ENCODE data around the gene ANXA10. TPM values are rescaled to one million over a fixed set of nuclear protein-coding genes. Genes with fewer than 3 reads are reported as not detected.
"Not testable (repeated sequence)": the region's sequence is repeated elsewhere in the genome, so short reads cannot be mapped to it uniquely, and the experiment has no call there.

Gene ANXA10
- polyA plus RNA-seq, 4 donors = 0.11 to 0.29 (median 0.17) TPM; not detected in 1

DNA sequence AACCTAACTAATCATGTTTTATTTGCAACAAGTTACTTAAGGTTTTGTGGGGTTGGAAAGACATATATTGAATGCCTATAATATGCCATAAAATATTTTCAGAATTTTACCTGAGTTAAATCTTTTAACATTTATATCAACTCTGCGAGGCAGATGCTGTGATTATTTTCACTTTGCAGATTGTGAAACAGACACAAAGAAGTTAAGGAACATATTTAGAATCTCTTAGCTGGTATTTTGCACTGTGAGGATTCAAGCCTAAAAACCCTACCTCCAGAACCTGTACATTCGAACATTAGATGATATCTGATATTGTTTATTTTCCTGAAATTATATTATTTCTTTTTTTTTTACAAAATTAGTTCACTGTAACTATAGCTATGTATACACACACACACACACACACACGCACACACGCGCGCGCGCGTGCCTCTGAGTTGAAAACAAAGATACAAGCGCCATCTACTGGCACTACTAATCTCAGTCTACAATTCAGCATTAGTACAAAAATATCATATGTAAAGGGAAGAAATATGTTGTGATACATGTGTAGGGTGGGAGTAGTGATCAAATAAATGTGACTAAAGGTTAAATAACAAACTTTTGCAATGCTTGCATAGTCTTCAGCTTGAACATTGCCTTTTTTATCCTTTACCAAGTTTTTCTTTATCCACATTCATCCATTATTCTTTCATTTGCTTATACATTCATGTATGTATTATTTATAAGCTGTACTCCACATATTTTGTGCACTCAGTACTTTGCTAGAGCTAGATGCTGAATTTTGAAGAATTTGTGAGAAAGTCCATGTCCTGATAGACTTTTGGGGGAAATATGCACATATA lies 61.5 kb downstream of the ANXA10 start:
- peak; percentile 55 to 63 (median 59) for DNase-seq (ENCODE audit: low read depth in 4 of 4, low spot score in 3 of 4)

DNA sequence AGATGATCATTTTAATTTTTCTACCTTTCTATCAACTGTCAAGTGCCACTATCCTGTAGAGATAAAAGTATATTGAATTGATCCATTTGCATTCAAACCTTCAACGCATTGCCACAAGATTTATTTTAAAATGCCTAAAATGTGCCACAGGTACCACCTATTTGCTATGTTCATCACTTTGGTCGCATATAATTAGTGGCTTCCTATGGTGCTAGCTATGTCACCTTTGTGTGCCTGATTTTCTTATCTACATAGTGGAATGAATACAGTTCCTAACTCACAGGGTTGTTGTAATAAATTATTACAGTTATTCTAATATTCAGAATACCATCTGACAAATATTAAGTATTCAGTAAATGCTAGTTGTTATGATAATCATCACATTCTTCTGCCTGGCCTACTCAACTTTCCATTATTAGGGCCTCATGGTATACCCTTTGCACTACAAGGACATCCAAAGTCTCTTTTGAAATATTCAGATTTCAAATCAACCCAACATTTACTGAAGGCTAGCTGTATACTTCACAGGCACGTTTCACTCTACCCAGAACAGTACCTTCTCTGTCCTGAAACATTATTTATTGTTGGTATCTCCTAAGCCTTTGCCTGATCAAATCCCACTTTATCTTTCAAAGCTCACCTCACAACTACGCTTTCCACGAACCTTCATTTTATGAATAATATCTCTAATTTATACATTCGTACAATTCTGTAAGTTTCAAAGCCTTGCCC lies 62.4 kb downstream of the ANXA10 start:
- no peak for DNase-seq (ENCODE audit: low read depth in 4 of 4, low spot score in 3 of 4)

DNA sequence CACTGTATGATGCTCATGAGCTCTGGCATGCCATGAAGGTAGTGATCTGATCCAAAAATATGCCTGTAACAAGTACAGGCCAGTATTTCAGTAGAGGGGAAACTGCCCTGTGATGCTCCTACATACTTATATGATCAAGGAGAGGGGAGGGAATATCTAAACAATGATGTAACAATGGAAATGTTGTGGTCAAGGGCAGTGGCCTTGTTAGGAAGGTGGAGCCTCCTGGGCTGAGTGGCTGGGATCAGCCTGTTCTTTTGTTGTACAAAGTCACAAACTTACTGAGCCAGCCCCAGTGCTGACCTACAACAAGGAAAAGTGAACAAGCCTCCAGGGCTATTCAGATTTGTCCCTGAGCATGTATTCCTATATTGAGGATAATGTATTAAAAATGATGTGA lies 70.3 kb downstream of the ANXA10 start:
- DNase-seq (ENCODE audit: low read depth in 4 of 4, low spot score in 3 of 4) = no peak

DNA sequence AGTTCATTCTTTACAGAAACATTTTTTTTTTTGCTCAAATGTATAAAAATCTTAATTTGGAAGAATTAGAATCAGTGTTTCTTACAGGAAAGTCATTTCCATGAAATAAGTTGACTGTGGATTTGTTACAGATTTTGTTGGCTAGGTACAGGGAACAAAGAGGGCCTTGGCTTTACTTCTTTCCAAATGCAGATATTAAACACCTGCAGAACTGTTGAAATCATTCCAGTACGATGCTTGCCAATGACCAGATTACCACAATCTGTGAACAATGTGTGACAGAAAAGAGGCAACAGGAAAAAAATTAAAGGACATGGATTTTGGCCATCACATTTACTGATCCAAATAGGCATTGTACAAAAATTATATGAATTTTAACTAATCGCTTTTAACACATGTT lies 70.8 kb downstream of the ANXA10 start:
- no peak for DNase-seq (ENCODE audit: low read depth in 4 of 4, low spot score in 3 of 4)

DNA sequence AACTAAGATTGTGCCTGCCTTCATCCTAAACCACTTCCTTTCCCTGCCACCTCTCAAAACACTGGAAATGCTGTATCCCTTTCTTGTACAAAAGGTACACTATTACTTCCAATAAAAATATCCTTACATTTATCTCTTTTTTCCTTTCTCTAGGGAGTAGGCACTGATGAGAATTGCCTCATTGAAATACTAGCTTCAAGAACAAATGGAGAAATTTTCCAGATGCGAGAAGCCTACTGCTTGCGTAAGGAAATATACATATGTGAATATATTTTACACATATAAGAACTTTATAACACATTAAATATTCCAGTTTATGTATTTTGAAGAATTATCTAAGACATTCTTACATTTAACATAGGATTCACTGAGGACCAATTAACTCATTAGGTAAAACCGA lies 71.7 kb downstream of the ANXA10 start:
- DNase-seq (ENCODE audit: low read depth in 4 of 4, low spot score in 3 of 4) = no peak

DNA sequence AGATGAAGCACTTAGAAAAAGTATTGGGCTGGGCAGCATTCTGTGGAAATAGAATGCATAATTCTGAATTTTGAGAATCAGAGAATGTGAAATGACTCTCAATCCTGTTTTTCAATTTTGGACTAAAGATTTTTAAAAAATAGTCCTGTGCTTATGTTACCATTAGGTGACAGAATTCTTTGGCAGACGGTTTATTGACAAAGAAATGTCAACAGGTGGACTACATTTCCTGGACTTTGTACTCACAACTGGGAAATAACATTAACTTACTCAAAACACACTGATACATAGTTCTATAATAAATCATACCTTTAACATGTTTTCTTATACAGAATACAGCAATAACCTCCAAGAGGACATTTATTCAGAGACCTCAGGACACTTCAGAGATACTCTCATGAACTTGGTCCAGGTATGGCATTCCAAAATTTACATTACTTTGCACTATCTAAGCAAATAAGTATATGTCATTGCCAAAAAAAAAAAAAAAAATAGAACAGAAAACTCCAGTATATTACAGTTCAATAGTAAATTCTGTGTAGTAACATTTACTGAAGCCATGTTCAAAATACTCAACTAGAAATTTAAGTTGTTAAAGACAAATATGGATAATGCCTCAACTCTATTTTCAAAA lies 72.7 kb downstream of the ANXA10 start:
- no peak for DNase-seq (ENCODE audit: low read depth in 4 of 4, low spot score in 3 of 4)

DNA sequence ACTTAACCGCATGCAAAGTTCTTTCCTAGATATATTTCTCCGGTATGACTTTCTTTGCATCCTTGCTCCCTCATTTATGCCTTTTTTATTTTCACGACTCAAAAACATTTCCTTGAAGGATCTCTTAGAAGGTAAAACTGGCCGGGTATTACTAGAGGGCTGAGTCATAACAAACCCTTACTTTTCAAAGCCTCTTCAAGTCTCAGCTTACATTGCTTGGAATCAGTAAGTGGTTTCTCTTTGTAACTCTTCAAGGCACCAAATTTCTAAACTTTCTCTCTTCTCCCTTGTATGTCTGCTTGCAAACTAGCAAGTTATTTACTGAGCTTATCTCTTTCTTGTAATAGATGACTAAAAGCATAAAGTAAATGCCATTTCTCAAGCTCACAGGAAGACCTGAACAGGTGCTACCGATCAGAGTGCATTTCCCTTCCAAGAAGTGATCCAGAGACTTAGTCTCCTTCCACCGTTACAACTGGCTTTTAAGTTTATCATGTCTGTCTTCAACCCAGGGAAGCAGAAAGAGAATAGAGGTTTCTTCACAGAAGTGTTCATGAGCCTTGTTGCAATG lies 75.5 kb downstream of the ANXA10 start:
- no peak for DNase-seq (ENCODE audit: low read depth in 4 of 4, low spot score in 3 of 4)

DNA sequence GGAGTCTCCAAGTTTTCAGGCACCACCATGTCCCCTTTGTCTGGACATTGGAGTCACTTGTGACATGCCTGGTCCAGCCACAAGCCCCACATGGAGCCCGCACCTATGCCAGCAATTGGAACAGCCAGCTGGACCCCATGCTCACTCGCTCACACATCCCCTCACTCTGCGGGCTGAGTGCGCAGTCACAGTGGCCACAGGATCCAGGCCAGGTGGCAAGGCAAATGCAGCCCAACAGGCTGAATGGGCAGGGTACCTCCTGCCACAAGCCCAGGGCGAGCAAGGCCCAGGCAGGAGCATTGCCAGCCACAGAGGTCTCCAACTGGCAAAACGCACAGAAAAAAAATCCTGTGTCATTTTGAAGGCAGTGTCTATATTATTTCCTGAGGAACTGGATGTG lies 82.0 kb downstream of the ANXA10 start:
- no peak for DNase-seq (ENCODE audit: low read depth in 4 of 4, low spot score in 3 of 4)

DNA sequence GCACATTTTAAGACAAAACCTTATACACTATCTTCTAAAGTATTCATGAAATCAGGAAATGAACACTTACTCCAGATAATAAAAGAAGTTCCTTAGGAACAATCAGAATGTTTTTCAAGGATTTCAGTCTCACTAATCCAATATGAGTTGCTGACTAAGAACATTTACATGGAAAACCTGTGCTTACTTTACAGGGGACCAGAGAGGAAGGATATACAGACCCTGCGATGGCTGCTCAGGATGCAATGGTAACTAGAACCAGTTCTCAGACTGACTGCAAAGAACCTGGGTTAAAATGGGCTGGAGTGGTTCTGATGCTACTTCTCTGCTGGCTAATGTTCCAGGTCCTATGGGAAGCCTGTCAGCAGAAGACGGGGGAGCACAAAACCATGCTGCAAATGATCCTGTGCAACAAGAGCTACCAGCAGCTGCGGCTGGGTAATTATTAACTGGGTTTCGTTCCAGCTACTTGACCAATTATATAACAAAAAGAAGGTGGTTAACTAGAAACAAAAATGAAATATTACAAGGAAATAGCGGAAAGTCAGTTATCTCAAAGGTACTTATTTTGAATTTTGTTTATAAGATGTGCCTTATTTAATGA lies 85.3 kb downstream of the ANXA10 start:
- peak in 2 of 4 donors; percentile 2 to 17 for DNase-seq (ENCODE audit: low read depth in 4 of 4, low spot score in 3 of 4)

DNA sequence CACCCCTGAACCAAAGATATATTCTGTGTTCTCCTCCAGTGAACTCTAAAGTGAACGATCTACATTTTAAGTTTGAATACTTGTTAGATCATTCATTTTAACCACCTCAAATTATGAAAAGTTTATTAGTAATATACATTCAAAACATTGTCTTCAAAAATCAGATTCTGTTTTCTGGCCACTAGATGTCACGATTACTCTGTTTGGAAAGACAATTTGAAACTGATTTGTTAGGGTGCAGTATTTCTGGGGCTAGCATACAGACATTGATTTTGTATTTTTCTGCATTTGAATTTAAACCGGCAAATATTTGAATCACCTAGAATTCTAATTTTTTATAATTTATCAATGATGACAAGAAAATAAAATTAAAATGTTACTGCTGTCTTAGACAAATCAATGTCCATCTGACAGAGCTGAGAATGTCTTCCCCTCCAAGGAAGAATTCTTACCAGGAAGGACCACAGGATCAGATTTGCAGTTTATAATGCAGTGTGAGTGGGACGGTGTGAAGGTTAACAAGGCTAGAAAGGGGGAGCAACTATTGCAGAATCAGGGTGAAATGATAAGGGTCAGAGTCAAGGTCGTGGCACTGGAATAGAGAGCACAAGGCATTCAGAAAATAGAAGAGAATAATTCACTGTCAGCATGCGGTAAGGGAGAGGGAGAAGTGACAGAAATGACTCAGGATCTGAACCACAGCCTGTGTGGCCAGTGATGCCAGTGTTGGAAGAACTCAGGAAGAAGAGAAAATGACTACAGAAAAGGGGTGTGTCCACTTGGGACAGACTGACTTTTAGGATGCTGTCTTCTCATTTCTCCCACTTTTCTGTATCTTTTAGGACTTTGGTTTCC lies 91.6 kb downstream of the ANXA10 start:
- DNase-seq (ENCODE audit: low read depth in 4 of 4, low spot score in 3 of 4) = peak in 2 of 4 donors; percentile 12

DNA sequence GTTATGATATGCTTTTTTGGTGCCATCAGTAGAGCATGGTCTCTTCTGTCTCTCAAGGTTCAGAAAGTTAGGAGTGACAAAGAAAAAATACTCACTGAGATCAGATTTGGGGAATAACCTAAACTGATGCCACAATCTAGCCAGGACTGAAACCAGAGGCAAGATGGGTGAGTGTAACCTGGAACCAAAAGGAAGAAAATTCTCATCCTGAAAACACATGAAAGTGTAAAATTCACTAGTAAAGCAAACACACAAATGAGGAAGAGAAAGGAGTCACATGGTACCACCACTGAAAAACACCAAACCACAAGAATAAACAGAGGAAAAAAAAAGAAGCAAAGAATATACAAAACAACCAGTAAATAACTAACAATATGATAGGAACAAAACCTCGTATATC lies 96.4 kb downstream of the ANXA10 start:
- no peak for DNase-seq (ENCODE audit: low read depth in 4 of 4, low spot score in 3 of 4)

DNA sequence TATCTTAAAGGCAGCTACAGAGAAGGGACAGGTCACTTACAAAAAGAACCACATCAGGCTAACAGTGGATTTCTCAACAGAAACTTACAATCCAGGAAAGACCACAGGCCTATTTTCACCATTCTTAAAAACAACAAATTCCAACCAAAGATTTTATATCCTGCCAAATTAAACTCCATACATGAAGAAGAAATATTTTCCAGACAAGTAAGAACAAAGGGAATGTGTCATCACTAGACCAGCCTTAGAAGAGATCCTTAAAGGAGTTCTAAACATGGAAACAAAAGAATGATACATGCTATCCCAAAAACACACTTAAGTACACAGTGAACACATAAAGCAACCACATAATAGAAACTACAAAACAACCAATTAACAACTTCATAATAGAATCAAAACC lies 105.6 kb downstream of the ANXA10 start:
- no peak for DNase-seq (ENCODE audit: low read depth in 4 of 4, low spot score in 3 of 4)

DNA sequence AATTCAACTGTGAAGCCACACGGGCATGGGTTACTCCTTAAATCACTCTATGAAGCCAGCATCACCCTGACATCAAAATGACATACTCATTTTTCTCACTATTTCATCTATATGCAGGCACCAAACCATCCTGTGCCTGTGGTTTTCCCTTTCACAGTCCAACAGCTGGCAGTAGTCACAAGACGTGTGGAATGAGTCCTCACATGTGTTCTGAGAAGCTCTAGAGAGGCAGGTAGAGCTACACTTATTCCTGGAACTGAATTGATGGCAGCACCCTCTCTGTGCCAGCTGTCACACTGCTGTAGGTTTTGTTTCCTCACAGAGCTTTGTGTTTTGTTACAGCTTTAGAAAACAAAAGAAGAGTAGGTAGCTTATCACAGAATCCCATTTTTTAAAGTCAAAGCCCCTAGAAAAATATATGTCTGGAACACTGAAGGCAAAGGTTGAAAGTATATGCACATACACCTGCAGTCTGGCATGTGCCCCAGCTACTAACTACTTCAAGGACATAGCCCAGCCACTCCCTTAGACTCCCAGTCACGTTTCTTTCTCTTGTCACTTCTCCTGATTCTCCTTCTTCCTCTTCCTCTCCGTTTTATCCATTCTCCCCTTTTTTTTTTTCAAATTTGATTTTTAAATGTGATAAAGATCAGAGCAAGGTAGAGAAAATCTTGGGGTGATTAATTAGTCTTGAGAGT lies 107.1 kb downstream of the ANXA10 start:
- DNase-seq (ENCODE audit: low read depth in 4 of 4, low spot score in 3 of 4) = no peak

DNA sequence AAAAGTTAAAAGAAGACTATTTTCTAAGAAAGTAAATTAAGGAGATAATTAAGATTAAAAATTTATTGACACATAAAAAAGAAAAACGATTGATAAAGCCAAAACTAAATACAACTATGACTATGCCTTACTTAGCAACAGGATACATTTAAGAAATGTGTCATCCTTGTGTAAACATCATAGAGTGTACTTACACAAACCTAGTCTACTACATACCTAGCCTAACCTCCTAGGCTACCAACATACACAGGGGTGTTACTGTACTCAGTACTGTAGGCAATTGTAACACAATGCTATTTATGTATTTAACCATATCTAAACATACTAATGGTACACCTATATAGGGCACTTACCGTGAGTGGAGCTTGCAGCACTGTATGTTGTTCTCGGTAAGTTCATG lies 108.3 kb downstream of the ANXA10 start:
- DNase-seq (ENCODE audit: low read depth in 4 of 4, low spot score in 3 of 4) = no peak

DNA sequence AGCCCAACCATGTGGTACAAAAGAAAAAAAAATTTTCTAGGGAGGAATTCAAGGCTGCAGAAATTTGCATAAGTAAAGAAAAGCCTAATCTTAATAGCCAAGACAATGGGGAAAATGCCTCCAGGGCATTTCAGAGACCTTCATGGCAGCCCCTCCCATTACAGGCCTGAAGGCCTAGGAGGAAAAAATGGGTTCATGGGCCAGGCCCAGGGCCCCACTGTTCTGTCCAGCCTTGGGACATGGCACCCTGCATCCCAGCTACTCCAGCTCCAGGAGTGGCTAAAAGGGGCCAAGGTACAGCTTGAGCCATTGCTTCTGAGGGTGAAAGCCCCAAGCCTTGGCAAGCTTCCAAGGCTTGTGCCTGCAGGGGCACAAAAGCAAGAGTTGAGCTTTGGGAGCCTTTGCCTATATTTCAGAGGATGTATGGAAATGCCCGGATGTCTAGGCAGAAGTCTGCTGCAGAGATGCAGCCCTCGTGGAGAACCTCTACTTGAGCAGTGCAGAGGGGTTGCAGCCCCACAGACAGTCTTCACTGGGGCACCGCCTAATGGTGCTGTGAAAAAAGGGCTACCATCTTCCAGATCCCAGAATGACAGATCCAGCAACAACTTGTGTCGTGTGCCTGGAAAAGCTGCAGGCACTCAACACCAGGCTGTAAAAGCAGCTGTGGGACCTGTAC lies 111.0 kb downstream of the ANXA10 start:
- no peak for DNase-seq (ENCODE audit: low read depth in 4 of 4, low spot score in 3 of 4)

DNA sequence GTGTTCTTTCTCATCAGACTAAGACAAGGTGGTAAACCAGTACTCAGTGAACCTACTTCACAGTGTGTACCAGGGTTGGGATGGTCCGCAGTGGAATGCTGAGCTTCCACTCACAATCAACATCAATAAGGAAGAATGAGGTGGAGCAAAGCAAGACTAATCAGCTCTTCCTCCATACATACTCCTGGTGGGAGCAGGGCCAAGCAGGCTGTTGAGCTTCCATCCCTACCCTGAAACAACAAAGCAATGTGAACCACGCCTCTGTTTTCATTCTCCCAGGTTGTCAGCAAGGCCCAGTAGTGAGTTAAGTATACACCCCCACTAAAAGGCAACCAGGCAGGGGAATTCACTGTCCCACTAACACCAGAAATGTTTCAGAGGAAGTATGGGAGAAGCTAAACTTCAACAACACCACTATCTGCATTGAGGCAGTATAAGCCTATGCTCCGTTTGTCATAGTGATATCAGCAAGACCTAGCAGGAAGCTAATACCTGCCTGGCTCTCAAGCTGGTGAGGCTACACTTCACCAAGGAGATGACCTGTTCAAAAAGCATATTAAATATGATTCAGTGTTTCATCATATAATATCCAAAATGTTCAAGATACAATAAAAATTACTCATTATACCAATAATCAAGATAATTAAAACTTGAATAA lies 116.7 kb downstream of the ANXA10 start:
- no peak for DNase-seq (ENCODE audit: low read depth in 4 of 4, low spot score in 3 of 4)

DNA sequence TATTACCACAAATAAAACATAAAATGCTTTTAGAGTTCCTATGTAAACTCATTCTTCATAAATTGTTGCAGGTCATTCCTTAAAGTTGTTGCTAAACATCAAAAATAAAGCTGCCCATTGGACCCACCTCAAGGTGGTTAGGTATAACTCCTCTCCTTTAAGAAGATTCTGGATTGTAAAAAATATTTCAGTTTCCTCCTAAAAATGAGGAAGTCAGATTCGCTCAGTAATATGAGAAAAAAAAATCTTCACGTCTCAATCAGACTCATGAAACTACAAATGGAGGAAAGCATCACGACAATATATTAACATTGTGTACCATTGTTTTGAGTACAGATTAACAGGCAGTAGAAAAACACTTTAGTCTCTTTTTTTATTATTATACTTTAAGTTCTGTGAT lies 120.3 kb downstream of the ANXA10 start:
- DNase-seq (ENCODE audit: low read depth in 4 of 4, low spot score in 3 of 4) = no peak

DNA sequence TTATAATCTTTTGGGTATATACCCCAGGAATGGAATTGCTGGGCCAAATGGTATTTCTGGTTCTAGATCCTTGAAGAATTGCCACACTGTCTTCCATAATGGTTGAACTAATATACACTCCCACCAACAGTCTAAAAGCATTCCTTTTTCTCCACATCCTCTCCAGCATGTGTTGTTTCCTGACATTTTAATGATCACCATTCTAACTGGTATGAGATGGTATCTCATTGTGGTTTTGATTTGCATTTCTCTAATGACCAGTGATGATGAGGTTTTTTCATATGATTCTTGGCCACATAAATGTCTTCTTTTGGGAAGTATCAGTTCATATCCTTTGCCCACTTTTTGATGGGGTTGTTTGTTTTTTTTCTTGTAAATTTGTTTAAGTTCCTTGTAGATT lies 121.2 kb downstream of the ANXA10 start:
- DNase-seq (ENCODE audit: low read depth in 4 of 4, low spot score in 3 of 4) = not testable (repeated sequence)

Data from left renal pelvis (tissue), 4 donors.